ENCODE results near the gene QTRT2.
A peak's percentile ranks its signal among the peaks of the same experiment; 100 is the strongest.

QTRT2 gene

DNA sequence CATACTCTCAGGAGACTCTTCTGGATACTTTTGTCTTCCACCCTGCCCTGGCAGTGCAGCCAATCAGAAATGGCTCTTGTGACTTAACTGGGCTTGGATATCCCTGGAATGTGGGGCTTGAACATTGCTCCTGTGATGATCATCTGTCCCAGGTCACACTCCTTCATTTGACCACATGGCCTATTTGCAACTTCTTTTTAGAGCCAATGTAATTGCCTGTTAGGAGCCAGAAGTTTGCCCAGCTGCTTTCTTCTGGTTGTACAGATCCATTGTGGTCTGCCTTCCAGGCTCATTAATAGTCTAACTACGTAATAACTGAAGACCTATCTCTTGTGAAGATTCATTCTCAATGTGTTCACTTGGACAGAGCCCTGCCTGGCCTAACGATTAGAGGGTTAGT lies 29.8 kb downstream of the QTRT2 start:
- Histone ChIP-seq H3K27me3 (no peaks in the 10 kb centered on the region), H3K36me3 (peaks cover 25 to 59% (median 43%) of the 10 kb centered on the region in 3 donors), H3K9me3 (no peaks in the 10 kb centered on the region), H3K27ac (no peak overlapping the region), H3K4me3 (no peak overlapping the region), H3K4me1 (no peaks in the 10 kb centered on the region)
- intact Hi-C loops (cut with DNase I; ENCODE audit: low total_unique reads): no loop called here
- TF ChIP-seq, protein P1, sequence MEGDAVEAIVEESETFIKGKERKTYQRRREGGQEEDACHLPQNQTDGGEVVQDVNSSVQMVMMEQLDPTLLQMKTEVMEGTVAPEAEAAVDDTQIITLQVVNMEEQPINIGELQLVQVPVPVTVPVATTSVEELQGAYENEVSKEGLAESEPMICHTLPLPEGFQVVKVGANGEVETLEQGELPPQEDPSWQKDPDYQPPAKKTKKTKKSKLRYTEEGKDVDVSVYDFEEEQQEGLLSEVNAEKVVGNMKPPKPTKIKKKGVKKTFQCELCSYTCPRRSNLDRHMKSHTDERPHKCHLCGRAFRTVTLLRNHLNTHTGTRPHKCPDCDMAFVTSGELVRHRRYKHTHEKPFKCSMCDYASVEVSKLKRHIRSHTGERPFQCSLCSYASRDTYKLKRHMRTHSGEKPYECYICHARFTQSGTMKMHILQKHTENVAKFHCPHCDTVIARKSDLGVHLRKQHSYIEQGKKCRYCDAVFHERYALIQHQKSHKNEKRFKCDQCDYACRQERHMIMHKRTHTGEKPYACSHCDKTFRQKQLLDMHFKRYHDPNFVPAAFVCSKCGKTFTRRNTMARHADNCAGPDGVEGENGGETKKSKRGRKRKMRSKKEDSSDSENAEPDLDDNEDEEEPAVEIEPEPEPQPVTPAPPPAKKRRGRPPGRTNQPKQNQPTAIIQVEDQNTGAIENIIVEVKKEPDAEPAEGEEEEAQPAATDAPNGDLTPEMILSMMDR (IDR thresholded peaks at IDR 0.05): no peak
- DNase-seq: no peak

DNA sequence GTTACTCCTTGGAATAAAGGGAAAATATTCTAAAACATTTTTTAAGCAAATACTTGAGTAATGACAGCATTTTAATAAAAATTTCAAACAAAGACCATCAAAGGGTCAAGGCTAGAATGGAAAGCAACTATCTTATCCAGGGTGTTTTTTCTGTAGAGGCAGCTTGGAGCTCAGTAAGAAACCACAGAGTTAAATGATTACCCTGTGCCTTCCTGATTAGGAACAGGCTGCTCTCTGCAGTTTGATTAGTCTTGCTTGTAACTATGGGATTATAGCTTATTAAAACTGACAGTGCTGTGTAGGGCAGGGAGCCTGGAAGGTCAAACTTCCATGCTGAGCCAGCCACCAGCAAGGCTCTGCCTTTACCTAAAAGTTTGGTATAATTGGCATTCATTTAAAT lies 33.1 kb downstream of the QTRT2 start:
- H3K27me3 ChIP-seq: no peaks in the 10 kb centered on the region
- H3K4me1 ChIP-seq: no peaks in the 10 kb centered on the region
- H3K9me3 ChIP-seq: no peaks in the 10 kb centered on the region
- no peak overlapping the region for H3K4me3 ChIP-seq
- no peak overlapping the region for H3K27ac ChIP-seq
- intact Hi-C loops (cut with DNase I; ENCODE audit: low total_unique reads): no loop called here
- no peak for DNase-seq
- TF ChIP-seq, protein P1 (IDR thresholded peaks at IDR 0.05): no peak
- H3K36me3 ChIP-seq: peaks cover 19 to 39% (median 30%) of the 10 kb centered on the region in 3 donors

DNA sequence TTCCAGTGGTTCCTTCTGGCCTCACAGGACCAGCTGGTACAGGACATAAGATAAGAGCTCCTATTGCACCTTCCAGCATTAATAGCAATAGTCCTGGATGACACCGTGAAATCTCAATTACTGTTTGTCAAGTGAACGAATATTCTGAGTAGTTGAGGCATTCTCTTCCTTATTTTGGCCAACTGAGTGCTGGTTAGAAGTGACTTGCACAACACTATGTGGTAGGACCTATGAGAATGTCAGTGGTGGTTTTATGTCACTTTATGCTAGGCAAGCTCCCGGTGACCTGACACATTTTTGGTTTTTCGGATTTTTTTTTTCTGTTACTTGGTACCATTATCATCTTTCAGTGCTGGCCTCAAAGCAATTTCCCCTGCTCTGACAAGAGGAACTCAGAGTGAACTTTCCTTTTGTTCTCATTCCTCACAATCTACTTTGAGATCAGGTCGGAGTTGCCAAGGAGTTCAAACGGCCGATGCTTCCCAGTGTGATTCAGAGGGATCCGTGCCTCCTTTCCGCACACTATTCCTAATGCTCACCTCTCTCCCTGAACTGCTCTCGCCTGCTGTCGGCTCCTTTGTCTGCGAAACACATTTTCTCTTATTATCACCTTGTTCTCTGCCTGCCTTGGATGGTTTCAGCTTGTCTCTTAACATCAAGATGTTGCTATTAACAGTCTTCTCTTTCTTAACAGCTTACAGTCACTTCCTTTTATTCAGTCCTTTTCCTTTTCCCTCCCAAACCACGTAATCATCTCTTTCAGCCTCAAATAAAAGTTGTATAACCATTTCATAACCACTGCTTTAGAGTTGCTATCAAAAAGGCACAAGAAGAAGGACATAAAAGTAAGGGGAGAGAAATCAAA lies 35.8 kb downstream of the QTRT2 start:
- H3K9me3 ChIP-seq: no peaks in the 10 kb centered on the region
- H3K27ac ChIP-seq: no peak overlapping the region
- intact Hi-C loops (cut with DNase I; ENCODE audit: low total_unique reads): no loop called here
- H3K36me3 ChIP-seq: peaks cover 0 to 11% (median 6%) of the 10 kb centered on the region in 3 donors
- no peak overlapping the region for H3K4me3 ChIP-seq
- TF ChIP-seq, protein P1 (IDR thresholded peaks at IDR 0.05): no peak
- H3K27me3 ChIP-seq: no peaks in the 10 kb centered on the region
- no peaks in the 10 kb centered on the region for H3K4me1 ChIP-seq
- DNase-seq: no peak

DNA sequence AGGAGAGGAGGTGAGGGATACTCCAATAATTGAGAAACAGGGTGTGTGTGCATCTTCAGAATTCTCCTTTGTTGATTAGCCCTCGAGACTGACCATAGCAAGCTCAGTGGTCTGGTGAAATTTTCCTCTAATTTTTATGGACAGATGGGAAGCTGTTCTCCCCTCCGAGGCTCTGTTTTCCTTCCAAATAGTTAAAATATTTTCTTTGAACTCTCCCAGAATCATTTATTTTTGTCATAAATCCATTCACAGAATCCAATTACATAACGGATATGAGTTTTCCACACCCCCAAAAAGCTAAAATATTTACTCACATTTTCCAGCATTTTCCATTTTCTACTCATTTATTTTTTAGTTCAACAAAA lies 36.5 kb downstream of the QTRT2 start:
- no peaks in the 10 kb centered on the region for H3K27me3 ChIP-seq
- intact Hi-C loops (cut with DNase I; ENCODE audit: low total_unique reads): no loop called here

DNA sequence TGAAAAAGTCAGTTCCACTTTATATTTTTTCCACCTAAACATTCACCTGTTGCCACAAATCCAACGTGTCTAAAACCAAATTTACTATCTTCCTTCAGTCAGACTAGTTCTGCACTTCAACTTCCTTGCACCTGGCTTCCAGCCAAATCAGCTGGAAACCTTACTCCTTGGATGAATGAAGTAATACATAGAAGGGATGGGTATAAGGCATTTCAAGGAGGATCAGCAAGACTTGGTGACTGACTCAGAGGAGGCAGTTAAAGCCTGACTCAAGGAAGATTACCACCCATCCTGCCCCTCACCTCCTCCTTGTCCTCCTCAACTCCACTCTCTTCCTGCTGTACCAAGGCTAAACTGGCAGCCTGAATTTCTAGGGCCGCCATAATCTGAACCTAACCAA lies 37.1 kb downstream of the QTRT2 start:
- TF ChIP-seq, protein P1 (IDR thresholded peaks at IDR 0.05): no peak
- Histone ChIP-seq H3K4me1 (no peaks in the 10 kb centered on the region), H3K27ac (no peak overlapping the region), H3K9me3 (no peaks in the 10 kb centered on the region), H3K36me3 (peaks cover 0 to 2% (median 0%) of the 10 kb centered on the region in 3 donors), H3K4me3 (no peak overlapping the region), H3K27me3 (no peaks in the 10 kb centered on the region)
- intact Hi-C loops (cut with DNase I; ENCODE audit: low total_unique reads): no loop called here
- DNase-seq: peak in 1 of 2 donors; percentile 55

More for the DNA sequence above, 36.5 kb downstream of the QTRT2 start:
- TF ChIP-seq, protein P1 (IDR thresholded peaks at IDR 0.05): no peak
- peaks cover 0 to 5% (median 0%) of the 10 kb centered on the region in 3 donors for H3K36me3 ChIP-seq
- no peak overlapping the region for H3K4me3 ChIP-seq
- H3K27ac ChIP-seq: no peak overlapping the region
- no peak for DNase-seq
- H3K4me1 ChIP-seq: no peaks in the 10 kb centered on the region
- no peaks in the 10 kb centered on the region for H3K9me3 ChIP-seq

All from tibial artery (tissue), 4 donors.